Ecto neural progenitor cell (in vitro differentiated cells): ENCODE measurements around the gene SHISA2.
A peak's percentile ranks its signal among the peaks of the same experiment; 100 is the strongest.
"Not testable (repeated sequence)": the region's sequence is repeated elsewhere in the genome, so short reads cannot be mapped to it uniquely, and the experiment has no call there.

Source experiments
- DNase-seq: peaks from one replicate; pipeline ENCODE4 v3.0.0-alpha.2; 2018; ENCODE audit warnings: low spot score

Gene SHISA2

DNA sequence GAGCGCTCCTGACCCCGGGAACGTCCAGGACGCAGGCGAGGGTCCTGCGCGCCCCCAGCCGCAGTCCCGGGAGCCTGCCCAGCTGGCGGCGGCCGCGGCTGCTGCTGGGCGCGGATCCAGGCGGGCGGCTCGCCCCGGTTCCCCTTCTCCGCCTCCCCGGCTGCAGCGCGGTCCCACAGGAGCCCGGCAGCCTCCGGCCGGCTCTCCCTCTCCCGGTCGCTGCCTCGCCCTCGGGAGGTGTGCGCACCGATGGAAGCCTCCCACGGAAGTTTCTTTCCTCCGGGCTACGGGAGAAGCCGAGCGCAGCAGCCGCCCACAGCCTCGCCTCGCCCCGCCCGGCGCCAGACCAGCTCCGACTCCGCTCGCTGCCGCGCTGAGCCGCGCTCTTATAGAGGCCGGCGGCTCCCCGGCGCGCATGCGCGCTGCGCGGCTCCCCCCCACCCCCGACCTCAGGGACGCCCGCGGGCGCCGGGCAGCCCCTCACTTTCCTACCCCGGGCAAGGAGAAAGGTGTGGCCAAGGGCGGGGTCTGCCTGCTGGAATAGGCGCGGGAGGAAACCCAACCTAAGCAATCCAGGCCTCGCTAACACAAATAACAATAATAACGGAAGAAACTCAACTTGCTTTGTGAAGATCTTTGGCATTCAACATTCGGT, at the start of gene SHISA2:
Gene SHISA2, minus strand, starts transcription at position 360 of the 655 bp plus-strand sequence. CDS start 1,041 bp downstream, outside the sequence.
- DNase-seq, result peak; percentile 86

DNA sequence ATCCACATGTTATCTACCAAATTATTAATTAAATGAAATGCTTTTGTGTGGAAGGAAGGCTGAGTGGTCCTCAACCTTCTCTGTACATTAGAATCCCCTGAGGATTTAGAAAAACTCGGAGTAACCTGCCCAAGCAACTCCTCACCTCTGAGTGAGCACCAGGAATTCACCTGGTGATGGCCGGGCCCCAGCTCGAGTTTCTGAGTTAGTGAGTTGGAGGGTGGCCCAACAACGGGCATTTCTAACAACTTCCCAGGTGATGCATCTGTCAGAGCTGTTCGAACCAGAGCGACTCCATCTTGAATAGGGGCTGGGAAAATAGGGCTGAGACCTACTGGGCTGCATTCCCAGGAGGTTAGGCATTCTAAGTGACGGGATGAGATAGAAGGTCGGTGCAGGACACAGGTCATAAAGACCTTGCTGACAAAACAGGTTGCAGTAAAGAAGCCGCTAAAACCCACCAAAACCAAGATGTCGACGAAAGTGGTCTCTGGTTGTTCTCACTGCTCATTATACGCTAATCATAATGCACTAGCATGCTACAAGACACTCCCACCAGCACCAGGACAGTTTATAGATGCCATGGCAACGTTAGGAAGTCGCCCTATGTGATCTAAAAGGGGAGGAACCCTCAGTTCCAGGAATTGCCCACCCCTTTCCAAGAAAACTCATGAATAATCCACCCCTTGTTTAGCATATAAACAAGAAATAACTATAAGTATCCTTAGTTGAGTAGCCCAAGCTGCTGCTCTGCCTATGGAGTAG, 44.2 kb upstream of the SHISA2 start:
- DNase-seq, result no peak

DNA sequence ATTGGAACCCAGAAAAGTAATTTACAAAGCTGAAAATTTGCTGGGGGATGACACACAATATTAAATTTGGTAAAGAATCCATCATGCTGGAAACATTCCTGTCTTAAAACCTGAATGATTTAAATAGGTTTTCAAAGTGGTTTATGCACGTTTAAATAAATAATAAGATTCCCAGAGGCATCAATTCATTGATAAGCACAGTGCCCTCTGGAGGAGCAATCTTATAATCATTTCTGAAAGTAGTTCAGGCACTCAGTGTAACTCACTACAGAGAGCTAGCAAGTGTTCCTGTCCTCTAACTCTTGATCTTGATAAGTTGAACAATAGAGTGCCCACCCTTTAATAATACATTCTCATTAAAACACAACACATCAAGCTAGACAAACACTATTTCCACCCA, 43.5 kb upstream of the SHISA2 start:
- DNase-seq, result no peak

GRCh38 chr13:26076821-26077220, 25.0 kb upstream of the SHISA2 start:
- DNase-seq, result not testable (repeated sequence)

- DNase-seq, result no peak
Observed at GRCh38 chr13:26075498-26075897, 23.7 kb upstream of the SHISA2 start.

DNA sequence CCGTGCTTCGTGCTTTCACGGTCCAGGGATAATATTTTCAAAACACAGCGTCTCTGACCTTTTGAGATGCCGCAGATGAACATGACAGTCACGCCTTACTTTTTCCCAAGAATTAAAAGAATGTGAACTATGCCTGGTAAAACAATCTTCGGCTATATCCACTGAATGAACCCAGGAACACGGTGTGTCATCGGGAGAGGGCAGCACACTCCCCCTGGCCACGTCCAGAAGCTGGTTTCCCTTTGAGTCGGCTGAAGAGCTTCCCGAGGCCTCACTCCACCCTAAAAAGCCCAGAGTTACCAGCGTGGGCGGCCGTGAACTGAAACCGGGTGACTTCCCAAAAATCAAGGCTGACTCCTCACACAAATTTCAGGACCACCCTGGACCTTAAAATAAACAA, 22.9 kb upstream of the SHISA2 start:
- no peak for DNase-seq

DNA sequence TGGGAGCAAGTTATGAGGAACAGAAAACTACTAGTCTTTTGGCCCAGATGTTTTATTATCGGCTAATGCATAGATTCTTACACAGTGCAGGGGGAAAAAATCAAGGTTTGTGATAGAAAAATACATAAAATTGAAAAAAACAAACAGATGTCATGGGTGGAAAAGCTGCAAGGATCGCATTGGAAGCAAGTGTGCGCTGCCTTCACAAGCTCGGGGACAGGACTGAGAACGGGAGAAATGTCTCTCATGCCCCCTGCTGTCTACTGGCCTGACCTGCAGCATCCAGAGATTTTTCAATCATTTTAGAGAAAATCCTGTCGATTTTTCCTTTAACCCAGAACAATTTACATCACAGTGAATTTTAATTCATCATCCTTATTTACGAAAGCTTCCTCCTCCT, 20.5 kb upstream of the SHISA2 start:
- DNase-seq, result not testable (repeated sequence)

- no peak for DNase-seq
Observed at GRCh38 chr13:26071691-26072090, 19.9 kb upstream of the SHISA2 start.

GRCh38 chr13:26069642-26070041, 17.8 kb upstream of the SHISA2 start:
- not testable (repeated sequence) for DNase-seq

GRCh38 chr13:26068372-26068771, 16.6 kb upstream of the SHISA2 start:
- not testable (repeated sequence) for DNase-seq

DNA sequence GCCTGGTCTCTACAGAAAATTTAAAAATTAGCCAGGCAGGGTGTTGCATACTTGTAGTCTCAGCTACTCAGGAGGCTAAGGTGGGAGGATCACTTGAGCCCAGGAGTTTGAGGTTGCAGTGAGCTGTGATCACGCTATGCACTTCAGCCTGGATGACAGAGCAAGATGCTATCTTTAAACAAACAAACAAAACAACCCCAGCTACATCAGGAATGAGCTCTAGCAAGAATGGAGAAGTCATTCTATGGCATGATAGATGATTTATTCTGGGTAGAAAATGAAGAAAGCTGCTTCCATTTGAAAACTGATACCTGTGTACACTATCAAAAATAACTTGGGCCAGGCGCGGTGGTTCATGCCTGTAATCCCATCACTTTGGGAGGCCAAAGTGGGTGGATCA, 15.8 kb upstream of the SHISA2 start:
- DNase-seq, result no peak

GRCh38 chr13:26066492-26066891, 14.7 kb upstream of the SHISA2 start:
- DNase-seq, result not testable (repeated sequence)

DNA sequence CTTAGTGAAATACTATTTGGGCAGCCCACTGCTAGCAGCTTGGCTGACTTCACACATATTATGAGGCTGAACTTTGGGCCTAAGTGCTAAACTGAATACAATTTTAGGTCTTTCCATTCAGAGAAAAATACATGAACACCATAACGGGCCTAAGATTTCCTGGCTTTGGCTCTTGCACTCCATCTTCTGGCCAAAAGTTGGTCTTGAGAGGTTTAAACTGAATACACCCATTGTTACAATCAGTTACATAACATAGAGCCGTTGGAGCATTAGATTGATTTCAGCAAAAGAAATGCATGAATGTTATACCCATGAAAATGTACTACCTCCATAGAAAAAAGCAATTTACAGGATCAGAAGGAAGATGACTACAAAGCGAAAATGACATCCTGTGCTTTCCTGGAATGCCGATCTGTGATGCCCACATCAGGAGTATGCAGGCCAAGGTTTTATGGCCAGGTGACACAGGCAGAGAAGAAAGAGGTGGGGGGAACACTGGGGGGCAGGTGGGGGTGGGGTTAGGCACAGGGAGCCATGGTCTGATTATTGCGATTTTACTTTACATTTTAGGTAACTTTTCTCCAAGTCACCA, 11.1 kb upstream of the SHISA2 start:
- DNase-seq, result no peak

DNA sequence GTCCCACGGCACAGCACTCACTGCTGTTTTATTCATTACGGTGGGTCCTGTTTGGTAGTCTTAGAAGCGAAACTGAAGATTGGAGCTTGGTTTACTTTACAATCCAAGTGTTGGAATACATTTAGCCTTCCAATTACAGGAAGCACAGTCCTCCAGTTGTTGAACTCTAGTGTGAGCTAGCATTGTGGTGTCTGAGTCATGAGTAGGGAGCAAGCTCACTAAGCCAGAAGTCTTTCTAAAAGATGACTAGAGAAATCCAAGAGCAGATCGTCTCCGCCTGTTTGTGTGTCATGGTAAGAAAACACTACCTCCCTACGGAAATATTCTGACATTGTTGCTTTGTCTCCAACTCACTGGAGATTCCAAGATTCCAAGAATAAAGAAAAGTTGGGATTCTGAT, 10.1 kb upstream of the SHISA2 start:
- DNase-seq, result no peak

DNA sequence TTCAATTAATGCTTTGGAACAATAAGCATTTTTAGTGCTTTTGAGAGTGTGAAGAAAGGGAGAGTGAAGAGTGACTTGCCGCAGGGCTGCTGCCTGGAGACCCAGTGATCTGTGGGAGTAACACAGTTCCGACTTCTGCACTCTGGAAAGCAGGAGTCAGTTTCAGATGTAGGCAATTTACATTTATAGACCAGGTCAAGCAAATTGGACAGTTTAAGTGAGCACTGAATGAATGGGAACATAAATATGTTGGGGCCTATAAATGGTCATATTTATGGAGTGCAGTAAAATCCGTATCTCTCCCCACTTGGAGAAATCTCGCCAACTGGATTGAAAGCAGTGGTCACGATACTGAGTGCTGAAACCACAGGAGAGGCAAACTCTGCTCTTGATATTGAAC, 9.4 kb upstream of the SHISA2 start:
- DNase-seq, result no peak

- no peak for DNase-seq
Observed at GRCh38 chr13:26060357-26060756, 8.5 kb upstream of the SHISA2 start.

GRCh38 chr13:26058704-26059103, 6.9 kb upstream of the SHISA2 start:
- no peak for DNase-seq

GRCh38 chr13:26054896-26055295, 3.1 kb upstream of the SHISA2 start:
- DNase-seq, result no peak

GRCh38 chr13:26053418-26053980, 1.7 kb upstream of the SHISA2 start:
- no peak for DNase-seq

GRCh38 chr13:26052337-26052736, 521 bp upstream of the SHISA2 start:
- peak; percentile 52 for DNase-seq

DNA sequence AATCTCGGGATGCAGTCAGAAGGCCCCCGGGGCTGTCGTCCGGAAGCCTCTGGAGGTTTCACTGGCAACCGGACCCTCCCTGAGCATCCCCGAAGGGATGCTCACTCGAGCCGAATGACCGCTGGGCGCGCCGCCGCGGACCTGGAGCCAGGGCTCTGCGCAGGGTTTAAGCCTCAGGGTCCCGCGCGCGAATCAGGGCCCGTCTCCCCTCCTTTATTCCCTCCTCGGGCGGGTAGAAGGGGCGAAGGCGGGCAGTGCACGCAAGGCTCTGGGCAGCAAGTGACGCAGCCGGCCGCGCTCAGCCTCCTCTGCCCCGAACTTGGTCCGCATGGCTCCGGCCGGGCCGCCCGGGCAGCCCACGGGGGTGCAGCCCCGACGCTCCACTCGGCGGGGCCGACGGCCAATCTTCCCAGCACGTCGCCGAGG, 572 bp downstream of the SHISA2 start:
- peak; percentile 70 for DNase-seq

DNA sequence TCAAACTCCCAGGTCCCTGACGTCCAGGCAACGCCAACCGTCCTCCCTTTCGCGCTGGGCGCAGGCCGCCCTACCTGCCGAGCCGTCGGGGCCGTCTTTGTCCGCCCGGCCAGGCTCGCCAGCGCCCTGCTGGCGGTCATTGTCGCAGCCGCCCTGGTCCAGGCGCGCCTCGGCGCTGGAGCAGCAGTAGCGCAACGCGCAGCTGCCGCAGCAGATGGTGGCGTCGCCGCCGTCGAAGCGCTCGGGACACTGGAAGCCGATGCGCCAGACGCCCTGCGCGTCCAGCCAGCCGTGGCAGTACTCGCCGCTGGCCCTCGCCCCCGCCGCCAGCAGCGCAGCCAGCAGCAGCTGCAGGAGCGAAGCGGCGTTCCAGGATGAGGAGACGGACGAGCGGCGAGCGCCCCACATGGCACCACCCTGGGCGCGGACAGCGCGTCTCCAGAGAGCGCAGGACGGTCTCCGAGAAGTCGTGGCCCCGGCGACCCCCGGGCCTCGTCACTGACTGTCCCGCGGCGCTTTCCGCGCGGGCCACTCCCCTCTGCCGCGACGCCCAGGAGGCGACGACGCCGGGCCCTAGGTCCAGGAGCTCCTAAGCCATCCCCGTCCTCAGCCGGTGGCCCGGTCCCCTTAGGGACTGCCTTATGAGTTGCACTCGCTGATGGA, 1.1 kb downstream of the SHISA2 start:
- peak; percentile 78 for DNase-seq
